Measurements from ENCODE around the gene APOL2. TPM values are rescaled to one million over a fixed set of nuclear protein-coding genes. Genes with fewer than 3 reads are reported as not detected.
"Not testable (repeated sequence)": the region's sequence is repeated elsewhere in the genome, so short reads cannot be mapped to it uniquely, and the experiment has no call there.

APOL2 gene
- polyA plus RNA-seq, 6 donors from 2014 or later, result 5.9 to 11.8 (median 8.0) TPM

GRCh38 chr22:36205573-36205972 is 33.8 kb downstream of the APOL2 start:
- DNase-seq; ATAC-seq (ENCODE audit: low read depth in 2 of 2): not testable (repeated sequence)
- peak overlapping the region in 2 of 6 donors; percentile 9 to 91 for H3K27ac Mint-ChIP-seq
- H3K9me3 Mint-ChIP-seq, result peaks cover 0 to 22% (median 13%) of the 10 kb centered on the region in 7 donors
- peaks cover 4 to 12% (median 12%) of the 10 kb centered on the region in 3 donors for H3K27me3 Mint-ChIP-seq
- peak overlapping the region in 1 of 8 donors; percentile 59 for H3K4me3 Mint-ChIP-seq
- H3K4me1 Mint-ChIP-seq, result peaks cover 5 to 50% (median 5%) of the 10 kb centered on the region in 3 donors
- peaks cover 3 to 10% of the 10 kb centered on the region in 2 donors for H3K36me3 Mint-ChIP-seq

- Mint-ChIP-seq H3K4me3 (peak overlapping the region in 5 of 8 donors; percentile 53 to 82 (median 67)), H3K36me3 (peaks cover 7 to 10% of the 10 kb centered on the region in 2 donors), H3K27me3 (peaks cover 4 to 18% (median 17%) of the 10 kb centered on the region in 3 donors), H3K27ac (no peak overlapping the region), H3K9me3 (peaks cover 0 to 14% (median 9%) of the 10 kb centered on the region in 7 donors), H3K4me1 (peaks cover 5 to 44% (median 5%) of the 10 kb centered on the region in 3 donors)
- DNase-seq (no peak), ATAC-seq (ENCODE audit: low read depth in 2 of 2) (no peak)
These were observed 34.7 kb downstream of the APOL2 start for GRCh38 chr22:36204632-36205015.

GRCh38 chr22:36204001-36204631 is 35.2 kb downstream of the APOL2 start:
- H3K27ac Mint-ChIP-seq, result no peak overlapping the region
- H3K4me1 Mint-ChIP-seq, result peaks cover 5 to 39% (median 5%) of the 10 kb centered on the region in 3 donors
- peak overlapping the region in 5 of 8 donors; percentile 53 to 82 (median 67) for H3K4me3 Mint-ChIP-seq
- ATAC-seq (ENCODE audit: low read depth in 2 of 2) (no peak), DNase-seq (no peak)
- H3K9me3 Mint-ChIP-seq, result peaks cover 0 to 9% (median 4%) of the 10 kb centered on the region in 7 donors
- H3K36me3 Mint-ChIP-seq, result peaks cover 7% of the 10 kb centered on the region in 2 donors
- H3K27me3 Mint-ChIP-seq, result peaks cover 8 to 18% (median 17%) of the 10 kb centered on the region in 3 donors

GRCh38 chr22:36203441-36203840 is 35.9 kb downstream of the APOL2 start:
- H3K27me3 Mint-ChIP-seq, result peaks cover 8 to 23% (median 20%) of the 10 kb centered on the region in 3 donors
- H3K36me3 Mint-ChIP-seq; H3K27ac Mint-ChIP-seq; H3K9me3 Mint-ChIP-seq; H3K4me3 Mint-ChIP-seq; DNase-seq; ATAC-seq (ENCODE audit: low read depth in 2 of 2): not testable (repeated sequence)
- peaks cover 5 to 35% (median 7%) of the 10 kb centered on the region in 3 donors for H3K4me1 Mint-ChIP-seq

- H3K9me3 Mint-ChIP-seq; DNase-seq; ATAC-seq (ENCODE audit: low read depth in 2 of 2); H3K36me3 Mint-ChIP-seq: not testable (repeated sequence)
- H3K4me3 Mint-ChIP-seq, result peak overlapping the region in 1 of 8 donors; percentile 38
- peak overlapping the region in 2 of 6 donors; percentile 17 to 47 for H3K27ac Mint-ChIP-seq
- H3K27me3 Mint-ChIP-seq, result peaks cover 12 to 29% (median 25%) of the 10 kb centered on the region in 3 donors
- peaks cover 10 to 40% (median 12%) of the 10 kb centered on the region in 3 donors for H3K4me1 Mint-ChIP-seq
These were observed 36.4 kb downstream of the APOL2 start for GRCh38 chr22:36202906-36203305.

- H3K27ac Mint-ChIP-seq, result peak within 1 kb of the TSS in 1 of 6 donors; percentile 11
- DNase-seq (no peak), ATAC-seq (ENCODE audit: low read depth in 2 of 2) (no peak)
- peaks cover 16 to 35% (median 33%) of the 10 kb centered on the region in 3 donors for H3K27me3 Mint-ChIP-seq
- H3K4me1 Mint-ChIP-seq, result peaks cover 13 to 44% (median 22%) of the 10 kb centered on the region in 3 donors
- peaks cover 0 to 7% of the 10 kb centered on the region in 2 donors for H3K36me3 Mint-ChIP-seq
- H3K4me3 Mint-ChIP-seq, result peak within 1 kb of the TSS in 1 of 8 donors; percentile 21
- no peaks in the 10 kb centered on the region for H3K9me3 Mint-ChIP-seq
These were observed 37.6 kb downstream of the APOL2 start, which contains the start of gene APOL4 for GRCh38 chr22:36201630-36202319. Gene APOL4 (minus strand): TSS chr22:36201809. CDS start chr22:36201734, 75 bp downstream.

- not testable (repeated sequence) for H3K27ac Mint-ChIP-seq; ATAC-seq (ENCODE audit: low read depth in 2 of 2); H3K9me3 Mint-ChIP-seq; DNase-seq; H3K36me3 Mint-ChIP-seq; H3K4me3 Mint-ChIP-seq
- peaks cover 16 to 35% (median 33%) of the 10 kb centered on the region in 3 donors for H3K27me3 Mint-ChIP-seq
- H3K4me1 Mint-ChIP-seq, result peaks cover 11 to 37% (median 21%) of the 10 kb centered on the region in 3 donors
These were observed 38.3 kb downstream of the APOL2 start for GRCh38 chr22:36201025-36201424.

- Mint-ChIP-seq H3K9me3 (no peaks in the 10 kb centered on the region), H3K36me3 (peaks cover 0 to 7% of the 10 kb centered on the region in 2 donors), H3K4me3 (peak overlapping the region in 1 of 8 donors; percentile 44), H3K27me3 (peaks cover 20 to 34% (median 27%) of the 10 kb centered on the region in 3 donors), H3K4me1 (peaks cover 8 to 18% (median 17%) of the 10 kb centered on the region in 3 donors), H3K27ac (peak overlapping the region in 1 of 6 donors; percentile 30)
- no peak for DNase-seq
- no peak for ATAC-seq (ENCODE audit: low read depth in 2 of 2)
These were observed 40.3 kb downstream of the APOL2 start for GRCh38 chr22:36199001-36199551.

GRCh38 chr22:36198536-36198935 is 40.8 kb downstream of the APOL2 start:
- Mint-ChIP-seq H3K4me1 (peaks cover 8 to 17% (median 17%) of the 10 kb centered on the region in 3 donors), H3K4me3 (no peak overlapping the region), H3K36me3 (peaks cover 0 to 7% of the 10 kb centered on the region in 2 donors), H3K27me3 (peaks cover 20 to 35% (median 23%) of the 10 kb centered on the region in 3 donors), H3K27ac (no peak overlapping the region), H3K9me3 (no peaks in the 10 kb centered on the region)
- DNase-seq (no peak), ATAC-seq (ENCODE audit: low read depth in 2 of 2) (no peak)

- Mint-ChIP-seq H3K27ac (peak overlapping the region in 3 of 6 donors; percentile 19 to 92 (median 66)), H3K9me3 (no peaks in the 10 kb centered on the region), H3K36me3 (peaks cover 0 to 7% of the 10 kb centered on the region in 2 donors), H3K4me1 (peaks cover 8 to 17% (median 17%) of the 10 kb centered on the region in 3 donors), H3K4me3 (peak overlapping the region in 2 of 8 donors; percentile 1 to 30), H3K27me3 (peaks cover 20 to 44% (median 23%) of the 10 kb centered on the region in 3 donors)
- ATAC-seq (ENCODE audit: low read depth in 2 of 2) (no peak), DNase-seq (no peak)
These were observed 41.7 kb downstream of the APOL2 start for GRCh38 chr22:36197514-36198146.

- H3K4me3 Mint-ChIP-seq, result no peak overlapping the region
- peaks cover 8 to 17% (median 17%) of the 10 kb centered on the region in 3 donors for H3K4me1 Mint-ChIP-seq
- peaks cover 20 to 43% (median 23%) of the 10 kb centered on the region in 3 donors for H3K27me3 Mint-ChIP-seq
- no peak for ATAC-seq (ENCODE audit: low read depth in 2 of 2)
- no peak for DNase-seq
- peak overlapping the region in 1 of 6 donors; percentile 33 for H3K27ac Mint-ChIP-seq
- peaks cover 0 to 7% of the 10 kb centered on the region in 2 donors for H3K36me3 Mint-ChIP-seq
- H3K9me3 Mint-ChIP-seq, result no peaks in the 10 kb centered on the region
These were observed 42.3 kb downstream of the APOL2 start for GRCh38 chr22:36197065-36197440.

- no peak overlapping the region for H3K4me3 Mint-ChIP-seq
- ATAC-seq (ENCODE audit: low read depth in 2 of 2), result no peak
- no peak overlapping the region for H3K27ac Mint-ChIP-seq
- DNase-seq, result no peak
- H3K36me3 Mint-ChIP-seq, result peaks cover 0 to 7% of the 10 kb centered on the region in 2 donors
- H3K4me1 Mint-ChIP-seq, result peaks cover 8 to 17% (median 17%) of the 10 kb centered on the region in 3 donors
- H3K9me3 Mint-ChIP-seq, result no peaks in the 10 kb centered on the region
- peaks cover 20 to 41% (median 23%) of the 10 kb centered on the region in 3 donors for H3K27me3 Mint-ChIP-seq
These were observed 42.9 kb downstream of the APOL2 start for GRCh38 chr22:36196254-36197064.
